DOHH2 (cell line): ENCODE results near the gene EHD2.

ENCODE experiments used
- CTCF ChIP-seq: fragments of 200-600 bp; sonication (generic); IDR thresholded peaks from one replicate; pipeline ENCODE4 v1.5.1; 2014; ENCODE audit warnings: antibody characterized with exemption, mild to moderate bottlenecking, low read depth, low read length; ENCODE audit not compliant: poor library complexity, severe bottlenecking
- EZH2phosphoT487 ChIP-seq: fragments of 200-600 bp; sonication (generic); IDR thresholded peaks from 2 replicates; pipeline ENCODE4 v1.6.1; 2017; ENCODE audit warnings: borderline replicate concordance, mild to moderate bottlenecking, antibody characterized with exemption, low read length, moderate library complexity, mixed read lengths

GRCh38 chr19:47701717-47702552 lies 11.3 kb upstream of the EHD2 start:
- no peak for TF ChIP-seq CTCF
- TF ChIP-seq EZH2phosphoT487, result no peak
